Esophagus squamous epithelium (tissue), 4 donors: ENCODE measurements around the gene CSF2RB.

ENCODE experiments used
- POLR2A ChIP-seq, 4 donors: fragments of 450-650 bp; IDR thresholded peaks; one replicate each; pipeline ENCODE4 v1.6.1; 2017; ENCODE audit warnings: antibody characterized with exemption in 4 of 4, mild to moderate bottlenecking in 4 of 4, moderate library complexity in 3 of 4
- TF ChIP-seq, protein P1 (sequence below), 6 experiments: fragments of 450-650 bp in 4 of 6; fragments of 200-600 bp in 2 of 6; sonication (generic) in 2 of 6; IDR thresholded peaks; one replicate each; pipeline ENCODE4 v1.5.1; 2016 to 2019; ENCODE audit warnings: antibody characterized with exemption in 6 of 6, mild to moderate bottlenecking in 4 of 6, moderate library complexity in 4 of 6

DNA sequence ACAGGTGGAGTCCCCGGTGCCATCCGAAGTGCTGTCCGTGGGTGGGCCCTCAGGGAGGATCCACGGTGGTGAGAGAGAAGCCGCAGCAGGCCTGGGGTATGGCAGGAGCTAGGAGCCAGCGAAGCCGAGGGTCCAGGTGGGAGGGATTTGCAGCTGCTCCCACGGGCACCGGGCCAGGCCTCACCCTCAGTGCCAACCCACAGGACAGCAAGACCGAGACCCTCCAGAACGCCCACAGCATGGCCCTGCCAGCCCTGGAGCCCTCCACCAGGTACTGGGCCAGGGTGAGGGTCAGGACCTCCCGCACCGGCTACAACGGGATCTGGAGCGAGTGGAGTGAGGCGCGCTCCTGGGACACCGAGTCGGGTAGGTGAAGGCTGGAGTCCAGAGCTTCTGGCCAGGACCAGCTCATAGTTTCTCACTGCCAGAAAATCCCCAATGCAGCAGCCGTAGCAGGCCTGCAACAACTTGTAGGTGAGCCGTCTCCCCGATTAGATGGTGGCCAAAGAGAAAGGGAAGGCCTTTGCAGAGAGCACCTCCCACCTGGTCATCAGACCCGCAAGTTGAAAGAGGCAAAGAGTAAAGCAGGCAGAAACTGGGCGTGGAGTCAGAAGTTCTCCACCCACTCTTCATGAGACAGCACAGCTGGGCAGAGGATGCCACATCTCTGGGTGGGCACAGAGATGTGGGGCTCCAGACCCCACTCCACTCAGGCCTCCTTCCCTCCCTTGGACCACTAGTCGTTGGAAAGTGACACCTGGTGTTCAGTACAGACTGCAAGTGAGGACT, 20.4 kb downstream of the CSF2RB start:
- TF ChIP-seq, protein P1, sequence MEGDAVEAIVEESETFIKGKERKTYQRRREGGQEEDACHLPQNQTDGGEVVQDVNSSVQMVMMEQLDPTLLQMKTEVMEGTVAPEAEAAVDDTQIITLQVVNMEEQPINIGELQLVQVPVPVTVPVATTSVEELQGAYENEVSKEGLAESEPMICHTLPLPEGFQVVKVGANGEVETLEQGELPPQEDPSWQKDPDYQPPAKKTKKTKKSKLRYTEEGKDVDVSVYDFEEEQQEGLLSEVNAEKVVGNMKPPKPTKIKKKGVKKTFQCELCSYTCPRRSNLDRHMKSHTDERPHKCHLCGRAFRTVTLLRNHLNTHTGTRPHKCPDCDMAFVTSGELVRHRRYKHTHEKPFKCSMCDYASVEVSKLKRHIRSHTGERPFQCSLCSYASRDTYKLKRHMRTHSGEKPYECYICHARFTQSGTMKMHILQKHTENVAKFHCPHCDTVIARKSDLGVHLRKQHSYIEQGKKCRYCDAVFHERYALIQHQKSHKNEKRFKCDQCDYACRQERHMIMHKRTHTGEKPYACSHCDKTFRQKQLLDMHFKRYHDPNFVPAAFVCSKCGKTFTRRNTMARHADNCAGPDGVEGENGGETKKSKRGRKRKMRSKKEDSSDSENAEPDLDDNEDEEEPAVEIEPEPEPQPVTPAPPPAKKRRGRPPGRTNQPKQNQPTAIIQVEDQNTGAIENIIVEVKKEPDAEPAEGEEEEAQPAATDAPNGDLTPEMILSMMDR (IDR thresholded peaks at IDR 0.05): no peak
- TF ChIP-seq POLR2A (IDR thresholded peaks at IDR 0.05): no peak
